SK-MEL-5 (cell line): ENCODE data around the gene IMMP2L. TPM values are rescaled to one million over a fixed set of nuclear protein-coding genes. Genes with fewer than 3 reads are reported as not detected.
"Not testable (repeated sequence)": the region's sequence is repeated elsewhere in the genome, so short reads cannot be mapped to it uniquely, and the experiment has no call there.

ENCODE experiments used
- DNase-seq: peaks from one replicate; pipeline ENCODE4 v3.0.0-alpha.2; 2016; ENCODE audit warnings: low read depth, low spot score
- in situ Hi-C: cut with HindIII; loops from 2 replicates; pipeline ENCODE4 v1.10.0; 2016; ENCODE audit warnings: low sequenced_read_pairs, high pct_unique_total_duplicates, low pct_unique_long_range_greater_than_20kb
- total RNA-seq: library from RNA; depleted of rRNA; stranded (reverse); fragments of >200 nt; shearing (Covaris generic); gene quantifications from 2 replicates; pipeline ENCODE4 v1.2.3, GENCODE V29; 2014

Gene IMMP2L
- total RNA-seq, 1 experiment from 2014 or later = 58.2 TPM

GRCh38 chr7:110685899-110686298 lies 876.4 kb downstream of the IMMP2L start:
- in situ Hi-C loops = no loop called here
- DNase-seq = no peak

- in situ Hi-C loops = no loop called here
- no peak for DNase-seq
Observed at GRCh38 chr7:110681941-110682340, 880.4 kb downstream of the IMMP2L start.

GRCh38 chr7:110677405-110677804 lies 884.9 kb downstream of the IMMP2L start:
- no peak for DNase-seq
- in situ Hi-C loops = no loop called here

- in situ Hi-C loops = no loop called here
- no peak for DNase-seq
Observed at GRCh38 chr7:110676785-110677184, 885.5 kb downstream of the IMMP2L start.

- no peak for DNase-seq
- in situ Hi-C loops = no loop called here
Observed at GRCh38 chr7:110675383-110676103, 886.7 kb downstream of the IMMP2L start.

- no peak for DNase-seq
- in situ Hi-C loops = no loop called here
Observed at GRCh38 chr7:110673148-110673547, 889.1 kb downstream of the IMMP2L start.

GRCh38 chr7:110669410-110669809 lies 892.9 kb downstream of the IMMP2L start:
- in situ Hi-C loops = no loop called here
- no peak for DNase-seq

- in situ Hi-C loops = no loop called here
- no peak for DNase-seq
Observed at GRCh38 chr7:110664803-110665202, 897.5 kb downstream of the IMMP2L start.

- DNase-seq, in situ Hi-C loops: not testable (repeated sequence)
Observed at GRCh38 chr7:110660637-110661036, 901.7 kb downstream of the IMMP2L start.

GRCh38 chr7:110650328-110650727 lies 912.0 kb downstream of the IMMP2L start:
- in situ Hi-C loops = no loop called here
- no peak for DNase-seq

- no peak for DNase-seq
- in situ Hi-C loops = no loop called here
Observed at GRCh38 chr7:110647266-110647665, 915.0 kb downstream of the IMMP2L start.

GRCh38 chr7:110646804-110647203 lies 915.5 kb downstream of the IMMP2L start:
- DNase-seq = no peak
- in situ Hi-C loops = no loop called here

GRCh38 chr7:110645616-110646015 lies 916.7 kb downstream of the IMMP2L start:
- in situ Hi-C loops = no loop called here
- no peak for DNase-seq

- DNase-seq = no peak
- in situ Hi-C loops = no loop called here
Observed at GRCh38 chr7:110645060-110645459, 917.2 kb downstream of the IMMP2L start.

- no peak for DNase-seq
- in situ Hi-C loops = no loop called here
Observed at GRCh38 chr7:110637252-110637651, 925.0 kb downstream of the IMMP2L start.

- in situ Hi-C loops = no loop called here
- no peak for DNase-seq
Observed at GRCh38 chr7:110633313-110633712, 929.0 kb downstream of the IMMP2L start.

GRCh38 chr7:110626414-110626813 lies 935.9 kb downstream of the IMMP2L start:
- DNase-seq = no peak
- in situ Hi-C loops = no loop called here

GRCh38 chr7:110625294-110625693 lies 937.0 kb downstream of the IMMP2L start:
- no peak for DNase-seq
- in situ Hi-C loops = no loop called here

GRCh38 chr7:110623436-110623835 lies 938.9 kb downstream of the IMMP2L start:
- no peak for DNase-seq
- in situ Hi-C loops = no loop called here

- DNase-seq = no peak
- in situ Hi-C loops = no loop called here
Observed at GRCh38 chr7:110621289-110621688, 941.0 kb downstream of the IMMP2L start.
